ENCODE measurements around the gene KCNK1.
"Not testable (repeated sequence)": the region's sequence is repeated elsewhere in the genome, so short reads cannot be mapped to it uniquely, and the experiment has no call there.

The KCNK1 gene

GRCh38 chr1:233679591-233680373 is 65.9 kb downstream of the KCNK1 start:
- Histone ChIP-seq H3K36me3 (no peaks in the 10 kb centered on the region), H3K27me3 (no peaks in the 10 kb centered on the region)

GRCh38 chr1:233681285-233681684 is 67.4 kb downstream of the KCNK1 start:
- no peak overlapping the region for H3K4me3 ChIP-seq (ENCODE audit: low read depth, low read length)

More at GRCh38 chr1:233679591-233680373, 65.9 kb downstream of the KCNK1 start:
- DNase-seq, result no peak
- Histone ChIP-seq H3K4me1 (no peaks in the 10 kb centered on the region), H3K4me3 (ENCODE audit: low read depth, low read length) (no peak overlapping the region), H3K9me3 (no peaks in the 10 kb centered on the region)
- no peak for TF ChIP-seq CTCF (IDR thresholded peaks at IDR 0.05; ENCODE audit: low read depth, low read length)

GRCh38 chr1:233686653-233687052 is 72.7 kb downstream of the KCNK1 start:
- not testable (repeated sequence) for H3K4me3 ChIP-seq (ENCODE audit: low read depth, low read length); H3K4me1 ChIP-seq

More at GRCh38 chr1:233681285-233681684, 67.4 kb downstream of the KCNK1 start:
- no peak for DNase-seq
- TF ChIP-seq CTCF (IDR thresholded peaks at IDR 0.05; ENCODE audit: low read depth, low read length), result no peak
- Histone ChIP-seq H3K9me3 (no peaks in the 10 kb centered on the region), H3K27me3 (no peaks in the 10 kb centered on the region), H3K36me3 (no peaks in the 10 kb centered on the region), H3K4me1 (no peaks in the 10 kb centered on the region)

GRCh38 chr1:233689017-233689747 is 75.3 kb downstream of the KCNK1 start:
- no peak for DNase-seq
- Histone ChIP-seq H3K4me3 (ENCODE audit: low read depth, low read length) (no peak overlapping the region), H3K4me1 (no peaks in the 10 kb centered on the region), H3K36me3 (no peaks in the 10 kb centered on the region), H3K9me3 (no peaks in the 10 kb centered on the region), H3K27me3 (peaks cover 3% of the 10 kb centered on the region; the same call in 1 of the 2 replicates)
- no peak for TF ChIP-seq CTCF (IDR thresholded peaks at IDR 0.05; ENCODE audit: low read depth, low read length)

More at GRCh38 chr1:233686653-233687052, 72.7 kb downstream of the KCNK1 start:
- H3K27me3 ChIP-seq, H3K9me3 ChIP-seq, H3K36me3 ChIP-seq, DNase-seq: not testable (repeated sequence)

GRCh38 chr1:233689748-233690254 is 75.9 kb downstream of the KCNK1 start:
- Histone ChIP-seq H3K4me3 (ENCODE audit: low read depth, low read length) (no peak overlapping the region), H3K9me3 (no peaks in the 10 kb centered on the region), H3K4me1 (no peaks in the 10 kb centered on the region), H3K36me3 (no peaks in the 10 kb centered on the region), H3K27me3 (peaks cover 3% of the 10 kb centered on the region; the same call in 1 of the 2 replicates)
- no peak for TF ChIP-seq CTCF (IDR thresholded peaks at IDR 0.05; ENCODE audit: low read depth, low read length)
- DNase-seq, result no peak

GRCh38 chr1:233695901-233696300 is 82.0 kb downstream of the KCNK1 start:
- TF ChIP-seq CTCF (IDR thresholded peaks at IDR 0.05; ENCODE audit: low read depth, low read length), result no peak
- H3K4me1 ChIP-seq, result no peaks in the 10 kb centered on the region
- no peak overlapping the region for H3K4me3 ChIP-seq (ENCODE audit: low read depth, low read length)
- H3K27me3 ChIP-seq, result peaks cover 3% of the 10 kb centered on the region; the same call in 1 of the 2 replicates
- no peaks in the 10 kb centered on the region for H3K9me3 ChIP-seq
- no peaks in the 10 kb centered on the region for H3K36me3 ChIP-seq
- no peak for DNase-seq
